GM18498 (cell line): ENCODE measurements around the gene IVD.
A peak's percentile ranks its signal among the peaks of the same experiment; 100 is the strongest.

ENCODE experiments used
- ATAC-seq: cut with Tn5 transposase; IDR thresholded peaks from one replicate; pipeline ENCODE4 v1.9.1; 2021; ENCODE audit warnings: mild to moderate bottlenecking, moderate library complexity; ENCODE audit not compliant: unreplicated experiment

IVD gene

DNA sequence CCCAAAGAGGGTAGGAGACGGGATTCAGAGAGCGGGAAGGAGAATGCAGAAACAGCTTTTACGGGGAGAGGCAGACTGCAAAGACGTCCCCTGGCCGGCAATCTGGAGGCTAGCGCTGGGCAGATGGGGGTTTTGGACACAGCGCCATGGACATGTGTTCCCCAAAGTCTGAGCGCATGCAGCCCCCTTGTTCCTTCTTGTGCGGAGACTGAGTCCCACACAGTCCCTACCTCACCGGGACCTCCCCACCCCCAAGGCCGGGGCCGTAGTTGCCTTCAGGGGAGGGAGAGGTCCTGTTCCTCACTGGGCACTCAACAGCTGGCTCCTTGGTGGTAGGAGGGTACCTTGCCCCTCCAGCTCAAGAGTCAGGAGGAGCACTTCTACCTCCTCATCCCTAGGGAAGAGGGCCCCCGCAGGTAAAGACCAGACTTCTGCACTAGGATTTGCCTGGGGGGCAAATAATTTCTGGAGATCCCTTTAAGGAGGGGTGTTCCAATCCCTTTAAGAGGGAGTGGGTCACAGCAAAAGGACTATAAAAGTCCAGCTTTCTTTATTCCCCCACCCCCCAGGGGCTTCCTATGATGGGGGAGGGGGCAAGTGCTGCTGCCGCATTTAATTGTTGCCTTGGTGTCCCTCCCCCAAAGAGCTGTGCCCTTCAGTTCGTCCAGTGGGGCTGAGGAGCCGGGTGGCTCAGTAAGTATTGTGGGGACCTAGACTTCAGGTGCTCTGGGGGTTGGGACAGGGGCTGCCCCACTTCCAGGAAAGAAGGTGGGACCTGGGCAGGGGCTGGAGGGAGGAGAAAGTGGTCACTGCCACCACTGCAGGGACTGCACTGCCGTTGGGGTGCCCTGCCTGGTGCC is 31.5 kb downstream of the IVD start:
- ATAC-seq, result no peak

DNA sequence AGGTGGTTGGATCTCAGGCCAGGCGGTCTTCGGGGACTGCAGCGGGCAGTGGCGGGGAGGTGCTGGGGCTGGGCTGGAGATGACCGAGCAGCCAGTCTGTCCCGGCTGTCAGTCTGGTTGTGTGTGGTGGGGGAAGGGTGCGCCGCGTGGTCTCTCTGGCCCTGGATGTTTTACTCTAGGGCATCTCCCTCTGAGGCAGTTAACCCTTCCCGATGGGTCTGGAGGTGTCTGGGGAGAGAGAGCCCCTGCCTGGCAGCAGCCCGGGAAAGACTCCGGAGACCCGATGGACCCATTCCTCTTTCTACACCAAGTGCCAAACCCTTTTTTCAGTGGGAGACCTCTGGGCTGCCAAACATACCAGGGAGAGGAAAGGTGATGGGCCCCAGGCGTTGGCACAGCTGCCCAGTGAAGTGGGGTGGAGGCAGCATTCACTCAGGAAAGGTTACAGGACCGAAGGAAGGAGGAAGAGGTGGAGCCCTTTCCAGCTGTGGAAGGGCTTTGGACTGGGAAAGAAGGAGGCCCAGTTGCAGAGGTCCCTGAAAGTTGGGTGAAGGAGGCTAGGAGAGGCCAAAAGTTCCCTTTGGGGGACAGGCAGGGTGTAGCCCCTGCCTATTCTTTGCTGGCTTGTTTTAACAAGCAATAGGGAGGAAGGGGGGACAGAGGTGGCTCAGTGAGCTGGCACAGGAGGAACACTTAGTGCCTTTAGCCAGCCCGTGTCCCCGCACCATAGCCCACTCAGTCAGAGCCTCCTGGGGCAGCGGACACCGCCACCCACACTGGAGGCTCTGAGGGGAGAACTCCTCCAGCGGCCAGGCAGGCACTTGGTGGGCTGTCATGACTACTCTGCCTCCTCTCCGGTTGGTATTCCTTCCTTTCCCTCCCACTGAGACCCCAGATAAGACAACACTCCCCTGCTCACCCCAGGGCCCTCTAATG is 32.4 kb downstream of the IVD start:
- no peak for ATAC-seq

DNA sequence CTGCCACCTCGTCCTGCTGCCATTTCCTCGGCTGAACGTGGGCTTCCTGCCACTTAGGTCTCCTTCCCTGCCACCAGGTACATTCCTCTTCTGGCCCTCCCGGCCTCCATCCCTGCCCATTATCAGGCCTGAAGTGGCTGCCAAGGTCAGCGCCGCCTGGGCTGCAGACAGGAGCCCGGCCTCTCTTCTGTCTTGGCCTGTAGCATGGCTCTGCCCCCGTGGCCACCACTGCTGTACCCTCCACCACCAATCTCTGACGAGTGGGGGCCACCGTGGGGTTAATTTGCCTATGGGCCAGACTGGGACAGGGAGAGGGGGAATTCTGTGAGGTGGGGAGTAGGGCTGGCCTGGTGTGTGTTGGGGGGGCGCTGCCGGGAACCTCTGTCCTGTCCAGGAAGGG is 33.1 kb downstream of the IVD start:
- ATAC-seq, result no peak

DNA sequence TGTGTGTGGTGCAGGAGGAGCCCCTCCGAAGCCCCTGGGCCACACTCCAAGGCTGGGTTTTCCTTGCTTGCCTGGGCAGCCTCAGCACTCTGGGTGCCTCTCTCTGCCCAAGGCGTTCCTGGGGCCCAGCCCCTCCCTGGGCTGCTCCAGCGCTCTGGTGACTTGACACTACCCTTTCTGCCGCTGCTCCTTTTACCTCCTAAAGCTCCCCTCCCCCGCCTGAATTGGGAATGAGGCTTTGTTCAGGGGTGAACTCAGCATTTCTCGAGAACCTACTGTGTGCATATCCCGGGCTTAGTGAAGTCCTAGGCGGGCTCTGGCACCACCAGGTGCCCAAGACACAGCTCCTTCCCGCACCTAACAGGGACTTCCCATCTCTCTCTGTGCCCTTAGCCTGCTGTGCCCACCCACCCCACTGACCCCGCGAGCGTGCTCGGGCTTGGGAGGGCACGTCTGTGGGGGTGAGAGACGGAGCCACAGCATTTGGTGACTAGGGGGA is 33.9 kb downstream of the IVD start:
- ATAC-seq, result no peak

DNA sequence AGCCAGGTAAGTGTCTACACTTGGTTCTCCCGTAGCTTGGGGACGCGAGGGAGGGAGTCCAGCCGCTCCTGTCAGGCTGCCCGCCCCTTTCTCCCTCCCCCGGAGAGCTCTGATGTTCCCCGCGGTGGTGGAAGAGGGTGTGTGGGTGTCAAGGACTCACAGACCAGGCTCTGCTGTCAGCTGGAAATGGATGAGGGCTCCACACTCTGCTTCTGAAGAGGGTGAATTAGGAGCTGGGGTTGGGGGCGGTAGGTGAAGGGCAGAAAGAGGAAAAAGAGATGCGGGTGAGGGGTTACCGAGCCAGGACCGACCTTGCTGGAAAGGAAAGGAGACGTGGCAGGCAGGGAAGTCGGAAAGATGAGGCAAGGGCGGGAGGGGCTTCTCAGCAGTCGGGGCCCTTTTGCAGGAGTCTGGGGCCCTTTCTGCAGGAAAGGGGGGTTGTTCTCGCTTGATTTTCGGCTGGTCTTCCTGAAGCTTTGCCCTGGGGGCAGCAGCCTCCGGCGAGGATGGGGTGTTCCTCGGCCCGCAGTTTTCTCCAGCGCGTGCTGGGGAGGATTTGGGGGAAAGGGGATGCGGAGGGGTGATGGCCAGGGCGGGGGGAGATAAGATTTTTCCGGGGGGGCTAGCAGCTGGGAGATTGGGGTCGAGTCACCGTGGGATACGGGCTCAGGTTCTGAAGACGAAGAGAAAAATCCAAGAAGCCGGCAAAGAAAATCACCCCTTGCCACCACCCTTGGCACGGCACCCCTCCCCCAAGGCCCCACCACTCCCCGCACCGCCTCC is 34.6 kb downstream of the IVD start:
- no peak for ATAC-seq

DNA sequence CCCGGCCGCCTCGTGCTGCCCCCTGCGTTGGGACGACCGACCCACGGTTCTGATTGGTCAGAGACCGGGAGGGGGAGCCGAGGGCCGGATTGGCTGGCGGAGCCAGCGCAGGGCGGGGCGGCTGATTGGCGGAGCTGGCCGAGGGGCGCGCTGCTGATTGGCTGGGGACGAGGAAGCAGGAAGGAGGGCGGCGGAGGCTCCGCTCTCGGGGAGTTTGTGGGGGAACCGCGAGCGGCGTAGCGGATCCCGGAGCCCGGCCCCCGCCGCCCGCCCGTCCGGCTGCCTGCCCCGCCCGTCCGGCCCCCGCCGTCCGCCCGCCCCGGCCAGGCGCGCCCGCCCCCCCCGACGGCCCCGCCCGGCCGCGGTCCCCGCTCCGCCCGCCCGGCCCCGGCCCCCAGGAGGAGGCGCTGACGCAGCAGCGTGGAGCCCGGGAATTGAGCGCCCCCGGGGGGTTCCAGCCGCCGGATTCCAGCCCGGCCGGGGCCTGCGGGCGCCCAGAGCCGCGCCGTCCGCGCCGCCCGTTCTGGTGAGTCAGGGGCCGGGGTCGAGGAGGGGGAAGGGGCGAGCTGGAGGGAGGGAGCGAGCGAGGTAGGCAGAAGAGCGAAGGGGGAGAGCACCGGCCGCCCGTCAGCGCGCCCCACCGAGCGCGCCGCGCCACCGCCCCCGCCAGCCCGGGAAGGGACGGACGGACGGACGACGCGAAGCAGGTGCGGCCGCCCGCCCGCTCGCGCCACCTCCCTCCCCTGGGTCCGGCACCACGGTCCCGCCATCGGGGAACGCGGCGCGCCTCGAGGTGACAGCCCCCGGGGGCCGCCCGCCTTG is 35.4 kb downstream of the IVD start, which contains the start of gene BAHD1:
Gene BAHD1 (plus strand): TSS at position 211 of the 822 bp plus-strand sequence. CDS start 17,512 bp downstream, outside the sequence.
- peak; percentile 90 for ATAC-seq

DNA sequence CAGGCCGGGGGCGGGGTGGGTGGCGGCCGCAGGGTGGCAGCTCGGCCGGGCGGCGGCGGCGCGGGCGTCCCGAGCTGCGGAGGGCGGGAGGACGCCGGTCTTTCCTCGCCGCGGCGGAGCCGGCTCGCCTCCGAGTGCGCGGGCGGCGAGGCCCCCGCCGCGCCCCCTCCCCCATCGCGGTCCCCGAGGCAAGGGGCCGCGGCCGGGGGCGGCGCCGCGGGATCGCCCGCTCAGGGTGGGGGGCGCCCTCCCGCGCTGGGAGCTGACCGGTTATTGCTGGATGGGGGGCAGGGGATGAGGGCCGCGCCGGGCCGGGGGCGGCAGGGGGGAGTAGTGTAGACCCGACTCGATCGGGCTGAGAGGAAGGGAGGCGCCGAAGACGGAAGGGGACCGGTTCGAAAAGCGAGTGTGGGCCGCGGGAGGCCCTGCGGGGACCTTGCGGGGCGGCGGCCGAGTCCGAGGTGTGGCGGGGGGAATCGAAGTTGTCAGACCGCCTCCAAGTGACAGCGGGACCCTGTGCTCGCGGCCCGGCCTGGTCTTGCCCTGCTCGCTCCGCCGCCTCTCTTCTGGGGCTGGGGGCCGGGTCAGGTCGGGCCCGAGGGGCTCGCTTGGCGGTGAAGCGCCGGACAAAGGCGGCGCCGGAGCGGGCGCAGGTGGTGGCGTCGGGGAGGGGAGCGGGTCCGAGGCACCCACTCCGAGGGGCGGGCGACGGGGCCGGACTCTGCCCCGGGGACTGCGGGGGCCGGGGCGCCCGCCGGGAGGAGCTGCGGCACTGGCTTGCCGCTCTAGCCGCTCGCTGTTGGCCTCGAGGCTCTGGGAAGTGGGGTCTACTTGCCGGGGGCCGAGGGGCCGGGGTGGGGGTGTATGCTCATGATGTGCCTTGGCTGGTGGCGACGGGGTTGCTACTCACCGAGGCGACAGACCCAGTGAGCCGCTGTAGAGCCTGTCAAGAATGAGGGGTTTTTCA is 36.3 kb downstream of the IVD start:
- ATAC-seq, result peak; percentile 18

DNA sequence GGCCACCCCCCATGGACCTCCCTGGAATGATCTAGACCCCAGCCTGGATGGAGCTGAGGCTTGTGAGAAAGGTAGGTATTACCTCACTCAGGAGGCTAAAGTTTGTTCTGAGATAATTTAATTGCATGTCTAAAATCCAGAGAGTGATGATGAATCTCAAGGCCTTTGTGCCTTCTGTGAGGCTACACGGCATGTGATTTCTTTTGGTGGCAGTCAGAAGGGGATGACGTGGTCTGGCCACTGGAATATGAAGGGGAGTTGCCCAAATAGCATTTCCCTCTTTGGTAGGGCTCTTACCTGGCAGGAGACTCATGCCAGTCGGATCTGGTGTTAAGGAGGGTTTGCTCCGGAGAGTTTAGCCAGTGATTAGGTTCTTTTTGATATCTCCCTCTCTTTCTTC is 37.7 kb downstream of the IVD start:
- ATAC-seq, result no peak

DNA sequence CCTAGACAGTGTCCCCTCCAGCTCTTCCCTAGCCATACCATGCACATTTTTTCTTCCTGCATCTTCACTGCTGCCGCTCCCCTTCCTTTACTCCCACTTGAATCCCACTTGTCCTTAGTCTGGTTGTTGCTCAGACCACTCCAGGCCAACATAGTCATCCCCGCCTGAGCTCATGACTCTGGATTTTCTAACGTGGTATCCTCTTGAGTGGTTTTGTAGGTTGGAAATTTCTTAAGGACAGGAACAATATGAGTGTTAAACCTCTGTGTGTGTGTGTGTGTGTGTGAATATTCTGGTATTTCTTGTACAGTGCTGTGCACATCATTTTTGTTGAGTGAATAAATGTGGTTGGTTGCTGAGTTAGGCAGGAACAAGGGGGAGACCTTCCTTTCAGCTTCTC is 38.3 kb downstream of the IVD start:
- no peak for ATAC-seq

DNA sequence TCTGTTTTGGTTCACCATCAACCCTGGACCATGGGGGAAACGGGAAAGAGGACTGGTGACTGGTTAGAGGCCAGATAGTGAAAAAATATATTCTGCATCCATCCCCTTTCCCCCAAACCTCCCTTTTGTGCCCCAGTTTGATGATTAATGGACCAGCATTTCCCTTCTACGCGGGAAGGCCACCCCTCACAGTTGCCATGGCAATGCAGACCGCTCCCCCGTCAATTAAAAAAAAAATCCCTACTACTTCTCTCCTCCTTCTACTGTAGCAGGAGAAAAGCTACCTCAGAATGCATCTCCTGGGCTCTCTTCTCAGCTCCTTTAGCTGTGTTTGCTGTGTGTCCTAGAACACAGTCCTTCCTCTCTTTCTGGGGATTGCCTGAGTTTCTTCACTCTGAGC is 39.1 kb downstream of the IVD start:
- ATAC-seq, result no peak

DNA sequence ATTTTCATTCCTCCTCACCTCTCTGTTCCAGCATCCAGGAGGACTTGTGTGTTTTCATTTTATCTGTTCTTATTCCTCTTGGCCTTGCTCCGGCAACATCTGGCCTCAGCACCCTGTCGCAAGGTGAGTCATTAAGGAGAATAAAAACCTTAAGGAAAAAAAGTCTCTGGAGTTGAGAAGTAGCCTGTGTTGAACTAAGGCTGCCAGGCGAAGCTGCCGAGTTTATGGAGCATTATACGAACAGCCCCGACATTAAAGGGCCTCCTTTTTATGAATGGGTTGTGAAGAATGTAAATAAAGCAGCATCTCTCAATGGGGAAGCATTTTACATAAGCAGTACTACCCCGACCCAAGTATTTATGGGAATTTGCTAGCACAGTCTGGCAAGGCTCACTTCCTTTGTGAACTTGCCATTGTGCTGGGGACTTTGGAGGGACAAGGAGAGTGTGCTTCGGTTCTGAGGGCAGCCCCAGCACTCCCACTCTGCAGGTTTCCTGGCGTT is 39.9 kb downstream of the IVD start:
- no peak for ATAC-seq

DNA sequence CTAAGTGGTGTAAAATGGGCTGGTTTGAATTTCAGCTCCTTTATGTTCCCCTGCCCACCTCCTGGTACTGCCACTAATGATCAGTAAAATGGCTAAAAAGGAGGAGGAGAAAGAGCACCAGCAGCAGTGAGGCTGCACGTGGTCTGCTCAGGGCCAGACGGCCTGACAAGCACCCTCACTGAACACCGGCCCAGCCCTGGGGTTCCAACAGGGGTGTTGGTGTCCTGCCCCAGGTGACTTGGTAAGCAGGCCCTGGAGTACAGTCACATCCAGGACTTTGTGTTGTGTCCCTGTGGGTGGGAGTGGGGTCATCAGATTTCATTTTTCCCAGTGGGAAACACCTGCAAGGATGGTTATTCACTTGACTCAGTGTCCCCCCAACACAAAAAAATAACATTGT is 40.5 kb downstream of the IVD start:
- ATAC-seq, result no peak

DNA sequence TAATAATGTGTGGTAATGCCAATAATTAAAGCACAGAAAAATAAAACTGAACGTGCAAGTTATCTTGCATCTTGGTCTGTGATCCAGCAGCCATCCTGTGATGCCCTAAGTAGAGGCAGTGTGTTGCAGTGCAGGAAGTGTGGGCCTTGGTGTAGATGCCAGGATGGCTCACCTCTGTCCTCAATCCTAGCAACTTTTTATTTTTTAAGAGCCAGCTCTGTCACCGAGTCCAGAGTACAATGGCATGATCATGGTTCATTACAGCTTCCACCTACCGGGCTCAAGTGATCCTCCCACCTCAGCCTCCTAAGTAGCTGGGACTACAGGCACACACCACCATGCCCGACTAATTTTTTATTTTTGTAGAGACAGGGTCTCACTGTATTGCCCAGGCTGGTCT is 42.8 kb downstream of the IVD start:
- ATAC-seq, result no peak

DNA sequence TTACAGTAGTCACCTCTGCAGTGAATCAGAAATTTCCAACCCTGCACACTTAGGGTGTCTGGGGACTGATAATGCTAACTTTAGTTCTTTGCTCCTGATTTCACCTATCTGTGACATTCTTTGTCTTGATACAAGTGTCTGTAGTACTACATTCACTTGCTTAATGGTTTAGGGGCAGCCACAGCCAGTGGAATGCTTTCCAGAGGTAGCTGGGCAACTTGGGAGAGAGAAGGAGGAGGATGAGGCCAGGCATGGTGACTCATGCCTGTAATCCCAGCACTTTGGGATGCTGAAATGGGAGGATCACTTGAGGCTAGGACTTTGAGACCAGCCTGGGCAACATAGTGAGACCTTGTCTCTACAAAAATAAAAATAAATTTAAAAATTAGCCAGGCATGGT is 43.7 kb downstream of the IVD start:
- ATAC-seq, result no peak

DNA sequence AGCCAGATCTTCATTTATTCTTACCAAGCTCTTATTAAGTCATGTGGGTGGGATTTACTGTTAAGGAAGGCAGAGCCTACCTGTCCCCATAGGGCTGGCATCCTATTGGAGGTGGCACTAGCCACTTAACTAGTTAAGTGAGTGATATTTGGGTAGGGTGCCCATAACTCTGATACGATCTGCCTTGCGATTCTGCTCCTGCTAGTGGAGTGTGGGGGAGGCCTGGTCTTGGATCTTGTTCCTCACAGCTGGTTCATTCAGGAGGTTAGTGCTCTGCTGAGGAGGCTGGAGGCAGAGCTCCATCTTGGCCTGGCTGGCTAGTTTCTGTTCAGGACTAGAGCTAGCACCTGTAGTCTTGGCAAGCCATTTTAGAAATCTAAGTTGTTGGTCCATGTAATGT is 44.5 kb downstream of the IVD start:
- ATAC-seq, result no peak

DNA sequence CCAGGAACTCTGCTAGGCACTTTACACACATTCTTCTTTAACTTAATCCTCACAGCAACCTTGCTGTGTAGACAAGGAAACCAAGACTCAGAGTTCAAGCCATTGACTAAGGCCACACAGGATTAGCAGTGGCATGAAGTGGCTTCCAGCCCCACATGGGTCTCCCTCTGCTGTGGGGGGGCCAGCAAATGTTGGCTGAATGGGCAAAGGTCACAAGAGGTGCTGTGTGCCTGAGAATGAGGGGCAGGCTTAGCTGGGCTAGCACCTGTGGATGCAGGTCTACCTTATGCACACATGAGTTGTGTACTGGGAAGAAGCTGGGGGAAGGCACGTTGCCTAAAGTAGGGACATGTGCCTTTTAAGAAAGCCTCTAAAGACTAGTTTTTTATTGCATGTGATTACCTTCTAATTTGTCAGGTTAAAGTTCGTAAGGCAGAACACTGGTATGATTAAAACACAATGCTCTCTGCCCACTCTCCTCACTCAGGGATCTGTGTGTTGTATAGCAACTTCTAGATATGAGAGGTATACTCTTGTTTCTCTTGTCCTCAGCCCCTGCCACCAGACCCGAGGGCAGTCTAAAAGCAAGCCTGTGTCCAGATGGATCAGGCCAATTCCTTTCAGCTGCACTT is 46.0 kb downstream of the IVD start:
- peak; percentile 5 for ATAC-seq

DNA sequence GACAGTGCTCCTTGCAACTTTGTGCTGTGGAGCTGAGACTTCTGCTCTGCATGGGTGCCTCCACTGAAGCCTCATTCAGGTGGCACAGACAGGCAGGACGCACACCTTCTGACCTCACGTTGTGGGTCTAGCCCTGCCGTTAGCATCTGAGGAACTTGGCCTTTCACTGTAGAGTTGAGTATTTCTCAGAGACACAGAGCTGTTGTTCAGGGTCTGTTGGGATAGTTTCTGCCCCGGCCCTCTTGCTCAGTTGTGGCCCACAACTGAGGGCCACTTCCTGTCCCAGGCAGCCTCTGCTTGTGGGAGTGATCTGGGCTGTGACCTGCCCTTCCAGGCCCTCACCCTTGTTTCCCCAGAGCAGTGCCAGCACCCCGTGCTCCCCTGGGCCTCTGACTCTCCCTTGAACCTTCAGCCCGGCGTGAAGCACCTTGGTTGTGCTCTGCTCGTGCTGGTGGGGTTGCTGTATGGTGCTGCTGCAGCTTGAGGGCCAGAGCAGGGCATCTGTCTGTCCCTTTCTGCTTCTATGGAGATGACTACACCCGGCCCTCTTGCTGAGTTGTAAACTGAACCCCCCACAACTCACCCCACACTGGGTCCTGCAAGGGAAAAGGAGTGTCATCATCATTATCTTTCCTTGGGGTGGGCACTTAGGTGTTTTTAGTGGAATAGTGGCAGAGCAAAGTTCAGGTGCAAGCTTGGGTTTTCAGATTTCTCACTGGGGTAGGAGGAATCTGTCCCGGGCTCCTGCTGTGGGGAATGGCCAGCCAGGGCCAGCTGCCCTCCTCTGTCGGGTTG is 46.9 kb downstream of the IVD start:
- ATAC-seq, result peak; percentile 52
